HFFc6 (cell line): ENCODE measurements around the gene ALDH1L2. TPM values are rescaled to one million over a fixed set of nuclear protein-coding genes. Genes with fewer than 3 reads are reported as not detected.
A peak's percentile ranks its signal among the peaks of the same experiment; 100 is the strongest.

ENCODE experiments used
- DNase-seq: peaks from one replicate; pipeline ENCODE4 v3.0.0-alpha.2; 2018
- H3K27ac Mint-ChIP-seq: 2 replicates; pipeline ENCODE4 v1.8.0; 2020; ENCODE audit warnings: mild to moderate bottlenecking, mixed read lengths
- H3K27me3 Mint-ChIP-seq: 2 replicates; pipeline ENCODE4 v1.8.0; 2021; ENCODE audit warnings: mild to moderate bottlenecking, moderate library complexity, mixed read lengths; ENCODE audit not compliant: insufficient read depth
- H3K36me3 Mint-ChIP-seq: 2 replicates; pipeline ENCODE4 v1.8.0; 2021; ENCODE audit warnings: low read depth, mixed read lengths
- H3K4me1 Mint-ChIP-seq: 2 replicates; pipeline ENCODE4 v1.8.0; 2020; ENCODE audit warnings: low read depth, mixed read lengths
- H3K4me3 Mint-ChIP-seq: 2 replicates; pipeline ENCODE4 v1.8.0; 2020; ENCODE audit warnings: mild to moderate bottlenecking, moderate library complexity, mixed read lengths
- H3K9me3 Mint-ChIP-seq: 2 replicates; pipeline ENCODE4 v1.8.0; 2020; ENCODE audit warnings: mild to moderate bottlenecking, mixed read lengths
- total RNA-seq, 6 experiments: library from RNA; stranded (reverse); fragmentation: NEBNext Ultra II Directional; extraction: Animal tissue kit (Norgen Biotek cat#: 25700); gene quantifications; 2 replicates in 1 of 6; 3 replicates in 5 of 6; pipeline ENCODE4 v1.2.3, GENCODE V29; 2021
- TF ChIP-seq, protein P1 (sequence below): fragments of 200-600 bp; sonication (generic); IDR thresholded peaks from 2 replicates; pipeline ENCODE4 v1.5.0; 2021; ENCODE audit warnings: antibody characterized with exemption, mild to moderate bottlenecking

Gene ALDH1L2
- total RNA-seq, 6 experiments from 2014 or later = 36.9 to 50.8 (median 41.6) TPM

DNA sequence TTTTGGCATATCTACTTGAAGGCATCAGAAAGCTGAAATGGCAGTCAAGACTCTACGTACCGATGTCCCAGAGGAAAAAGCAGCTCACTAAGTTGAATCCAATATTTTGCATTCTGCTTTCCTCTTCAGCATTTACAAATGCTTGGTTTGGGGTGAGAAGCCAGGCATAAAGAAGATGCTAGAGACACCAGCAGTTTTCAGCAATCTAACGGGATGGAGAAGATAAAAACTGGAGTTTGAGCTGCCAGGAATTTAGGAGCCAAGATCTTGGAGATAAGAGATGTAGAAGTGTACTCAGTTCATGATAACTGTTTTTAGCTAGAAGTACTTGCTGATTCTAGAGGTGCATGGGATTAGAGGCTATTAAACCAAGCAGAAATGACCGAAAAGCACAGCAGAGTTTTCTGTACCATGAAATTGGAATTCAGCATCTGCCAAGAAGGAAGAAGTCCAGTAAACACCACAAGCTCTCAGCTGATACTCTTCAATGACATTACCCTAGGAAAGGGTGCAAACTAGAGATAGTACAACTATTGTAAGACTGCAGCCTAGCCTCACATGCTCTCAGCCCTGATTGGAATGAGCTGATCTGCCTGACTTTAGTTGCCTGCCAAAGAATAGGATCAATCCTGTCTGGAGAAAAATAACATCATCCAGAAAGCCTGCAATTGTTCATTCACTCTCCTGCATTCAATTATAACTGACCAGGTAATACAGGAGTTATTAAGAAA, 7.4 kb upstream of the ALDH1L2 start:
- Mint-ChIP-seq H3K9me3 (peaks cover 21% of the 10 kb centered on the region), H3K4me3 (no peak overlapping the region), H3K27ac (no peak overlapping the region), H3K27me3 (peaks cover 12% of the 10 kb centered on the region), H3K4me1 (peaks cover 15% of the 10 kb centered on the region), H3K36me3 (peaks cover 15% of the 10 kb centered on the region)
- no peak for DNase-seq
- TF ChIP-seq, protein P1, sequence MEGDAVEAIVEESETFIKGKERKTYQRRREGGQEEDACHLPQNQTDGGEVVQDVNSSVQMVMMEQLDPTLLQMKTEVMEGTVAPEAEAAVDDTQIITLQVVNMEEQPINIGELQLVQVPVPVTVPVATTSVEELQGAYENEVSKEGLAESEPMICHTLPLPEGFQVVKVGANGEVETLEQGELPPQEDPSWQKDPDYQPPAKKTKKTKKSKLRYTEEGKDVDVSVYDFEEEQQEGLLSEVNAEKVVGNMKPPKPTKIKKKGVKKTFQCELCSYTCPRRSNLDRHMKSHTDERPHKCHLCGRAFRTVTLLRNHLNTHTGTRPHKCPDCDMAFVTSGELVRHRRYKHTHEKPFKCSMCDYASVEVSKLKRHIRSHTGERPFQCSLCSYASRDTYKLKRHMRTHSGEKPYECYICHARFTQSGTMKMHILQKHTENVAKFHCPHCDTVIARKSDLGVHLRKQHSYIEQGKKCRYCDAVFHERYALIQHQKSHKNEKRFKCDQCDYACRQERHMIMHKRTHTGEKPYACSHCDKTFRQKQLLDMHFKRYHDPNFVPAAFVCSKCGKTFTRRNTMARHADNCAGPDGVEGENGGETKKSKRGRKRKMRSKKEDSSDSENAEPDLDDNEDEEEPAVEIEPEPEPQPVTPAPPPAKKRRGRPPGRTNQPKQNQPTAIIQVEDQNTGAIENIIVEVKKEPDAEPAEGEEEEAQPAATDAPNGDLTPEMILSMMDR = no peak

DNA sequence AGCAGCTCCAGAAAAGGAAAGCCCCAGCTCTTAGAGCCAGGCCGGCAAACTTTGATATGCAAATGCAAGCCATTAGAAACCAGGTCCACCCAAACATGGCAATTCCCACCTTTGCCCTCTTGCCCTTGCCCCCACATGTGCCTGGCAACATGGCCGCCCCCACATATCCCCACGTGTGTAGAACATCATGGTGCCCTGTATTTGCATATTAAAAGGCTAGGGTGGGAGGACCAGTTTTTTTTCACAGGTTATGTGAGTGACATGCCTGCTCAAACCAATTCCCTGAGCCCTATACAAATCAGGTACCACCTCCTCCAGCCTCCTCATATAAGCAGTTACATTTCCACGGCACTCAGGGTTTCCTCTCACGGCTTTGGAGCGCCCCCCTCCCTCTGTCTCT, 6.1 kb upstream of the ALDH1L2 start:
- Mint-ChIP-seq H3K4me3 (no peak overlapping the region), H3K36me3 (peaks cover 11% of the 10 kb centered on the region), H3K27me3 (peaks cover 12% of the 10 kb centered on the region), H3K9me3 (peaks cover 15% of the 10 kb centered on the region), H3K27ac (no peak overlapping the region), H3K4me1 (peaks cover 15% of the 10 kb centered on the region)
- DNase-seq = no peak
- TF ChIP-seq, protein P1 = no peak

DNA sequence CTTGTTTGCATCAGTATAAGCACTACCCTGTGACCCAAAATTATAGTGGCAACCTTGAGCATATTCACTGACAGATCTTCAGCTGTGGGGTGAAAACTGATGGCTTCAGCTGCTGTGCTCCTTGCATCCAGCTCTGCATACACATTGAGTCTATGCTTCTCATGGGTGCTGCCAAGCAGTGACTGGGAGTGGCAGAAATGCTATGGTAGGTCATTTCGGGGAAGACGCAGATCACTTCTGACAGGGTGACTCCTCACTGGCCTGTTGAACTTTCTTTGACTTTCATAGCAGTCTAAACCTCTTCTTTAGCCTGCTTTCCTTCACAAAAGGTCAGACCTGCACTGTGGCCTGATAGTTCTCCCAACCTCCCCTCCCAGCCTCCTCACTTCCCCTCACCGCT, 5.6 kb upstream of the ALDH1L2 start:
- DNase-seq = no peak
- no peak overlapping the region for H3K27ac Mint-ChIP-seq
- peaks cover 15% of the 10 kb centered on the region for H3K4me1 Mint-ChIP-seq

DNA sequence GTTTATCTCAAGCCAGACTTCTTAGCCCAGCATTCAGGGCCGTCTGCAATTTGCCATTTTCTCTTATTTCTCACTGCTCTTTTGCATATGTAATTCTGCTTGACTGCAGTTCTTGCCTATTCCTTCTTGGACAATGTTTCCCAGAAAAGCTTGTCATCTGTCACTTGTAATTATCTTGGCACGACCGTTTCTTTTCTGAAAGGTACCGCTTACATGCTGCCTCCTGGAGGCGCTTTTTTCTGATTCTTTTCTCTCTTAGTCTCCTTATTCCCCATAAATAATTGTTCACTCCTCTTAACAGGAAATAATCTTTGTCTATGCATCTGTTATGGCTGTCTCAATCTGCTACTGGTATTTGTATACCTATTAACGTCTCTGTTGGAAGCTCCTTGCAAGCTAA, 1.2 kb upstream of the ALDH1L2 start:
- peaks cover 12% of the 10 kb centered on the region for H3K36me3 Mint-ChIP-seq
- H3K27me3 Mint-ChIP-seq = peaks cover 5% of the 10 kb centered on the region
- peaks cover 7% of the 10 kb centered on the region for H3K9me3 Mint-ChIP-seq
- TF ChIP-seq, protein P1 = peak; percentile 26; the same call in 1 of the 2 replicates
- no peak overlapping the region; the same call in 1 of the 2 replicates for H3K4me3 Mint-ChIP-seq
- peaks cover 24% of the 10 kb centered on the region for H3K4me1 Mint-ChIP-seq
- H3K27ac Mint-ChIP-seq = no peak overlapping the region; the same call in 1 of the 2 replicates
- DNase-seq = no peak

More for the DNA sequence above, 5.6 kb upstream of the ALDH1L2 start:
- H3K9me3 Mint-ChIP-seq = peaks cover 10% of the 10 kb centered on the region
- H3K4me3 Mint-ChIP-seq = no peak overlapping the region
- peaks cover 8% of the 10 kb centered on the region for H3K36me3 Mint-ChIP-seq
- peaks cover 12% of the 10 kb centered on the region for H3K27me3 Mint-ChIP-seq
- TF ChIP-seq, protein P1 = no peak

DNA sequence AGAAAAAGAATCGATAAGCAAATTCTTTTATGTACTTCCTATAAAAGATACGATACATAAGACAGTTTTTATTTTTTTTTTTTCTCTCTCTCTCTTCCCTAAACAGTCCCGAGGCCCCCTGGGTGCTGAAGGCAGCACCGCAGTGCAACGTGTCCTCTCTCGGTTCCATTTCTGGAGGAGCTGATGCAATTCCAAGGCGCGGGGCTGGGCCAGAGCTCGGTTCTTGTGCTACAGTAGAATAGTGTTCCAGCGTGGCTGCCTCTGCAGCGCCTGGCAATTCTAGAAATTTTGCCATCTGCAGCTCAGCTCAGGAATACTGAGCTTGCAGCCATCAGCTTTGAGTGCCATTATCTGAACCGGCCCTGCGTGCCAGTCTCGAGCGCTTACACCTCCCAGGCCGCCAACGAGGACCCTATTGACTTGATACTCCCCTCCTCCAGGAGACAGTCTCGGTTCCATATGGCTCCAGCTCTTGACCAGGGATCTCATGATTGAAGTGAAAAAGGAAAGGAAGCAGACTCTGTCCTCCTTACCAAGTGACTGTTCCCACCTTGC, 630 bp downstream of the ALDH1L2 start:
- peaks cover 7% of the 10 kb centered on the region for H3K9me3 Mint-ChIP-seq
- peaks cover 12% of the 10 kb centered on the region for H3K36me3 Mint-ChIP-seq
- no peaks in the 10 kb centered on the region; the same call in 1 of the 2 replicates for H3K27me3 Mint-ChIP-seq
- H3K27ac Mint-ChIP-seq = peak overlapping the region; percentile 94
- peak; percentile 71 for DNase-seq
- peak overlapping the region; percentile 97 for H3K4me3 Mint-ChIP-seq
- TF ChIP-seq, protein P1 = peak; percentile 39; the same call in 1 of the 2 replicates
- H3K4me1 Mint-ChIP-seq = peaks cover 24% of the 10 kb centered on the region
